Bronchial epithelial cell (primary cell): ENCODE results near the gene FASTKD2. TPM values are rescaled to one million over a fixed set of nuclear protein-coding genes. Genes with fewer than 3 reads are reported as not detected.

Experiments
- DNase-seq: peaks from one replicate; pipeline ENCODE4 v3.0.0-alpha.2; 2010; ENCODE audit warnings: low read depth
- FAIRE-seq: peaks from 2 replicates; lab custom pipeline; 2011; peaks lifted over from hg19 to GRCh38; lab: Jason Lieb, UNC
- H3K27me3 ChIP-seq: 2 replicates; pipeline ENCODE4 v1.5.1; 2011; ENCODE audit warnings: low read length; ENCODE audit not compliant: control insufficient read depth, insufficient read depth
- H3K36me3 ChIP-seq: 2 replicates; pipeline ENCODE4 v1.5.1; 2011; ENCODE audit warnings: low read length; ENCODE audit not compliant: control insufficient read depth, insufficient read depth
- H3K4me3 ChIP-seq: 2 replicates; pipeline ENCODE4 v1.5.1; 2011; ENCODE audit warnings: mild to moderate bottlenecking, low read depth, low read length, control low read depth
- total RNA-seq: library from RNA; depleted of rRNA; stranded (reverse); fragments of >200 nt; gene quantifications from 2 replicates; pipeline ENCODE4 v1.2.1, GENCODE V29; 2014
- TF ChIP-seq, protein P1 (sequence below): IDR thresholded peaks from 2 replicates; pipeline ENCODE4 v1.5.1; 2011; ENCODE audit warnings: mild to moderate bottlenecking, moderate library complexity, low read length, control low read depth, inconsistent platforms; ENCODE audit not compliant: insufficient read depth, severe bottlenecking

The FASTKD2 gene
- total RNA-seq, 1 donor from 2014 or later: 41.3 TPM

DNA sequence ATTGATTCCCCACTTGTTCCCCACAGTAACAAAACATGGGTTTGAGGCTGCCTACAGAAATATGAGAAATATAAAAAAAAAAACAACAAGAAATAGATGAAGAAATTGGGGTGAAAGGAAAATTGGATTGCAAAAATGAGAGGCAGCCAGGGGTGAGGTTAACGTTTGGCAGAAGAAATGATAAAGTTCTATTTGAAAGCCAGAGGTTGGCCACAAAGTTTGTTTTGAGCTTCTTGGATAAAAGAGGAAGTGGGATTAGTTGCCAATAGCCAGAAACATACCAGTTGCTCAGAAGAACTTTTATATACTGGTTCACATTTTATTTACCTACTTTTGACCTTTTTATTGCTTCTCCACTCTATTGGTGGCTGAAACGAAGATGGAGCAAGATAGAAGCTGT lies 67.5 kb downstream of the FASTKD2 start:
- no peaks in the 10 kb centered on the region for H3K27me3 ChIP-seq
- TF ChIP-seq, protein P1, sequence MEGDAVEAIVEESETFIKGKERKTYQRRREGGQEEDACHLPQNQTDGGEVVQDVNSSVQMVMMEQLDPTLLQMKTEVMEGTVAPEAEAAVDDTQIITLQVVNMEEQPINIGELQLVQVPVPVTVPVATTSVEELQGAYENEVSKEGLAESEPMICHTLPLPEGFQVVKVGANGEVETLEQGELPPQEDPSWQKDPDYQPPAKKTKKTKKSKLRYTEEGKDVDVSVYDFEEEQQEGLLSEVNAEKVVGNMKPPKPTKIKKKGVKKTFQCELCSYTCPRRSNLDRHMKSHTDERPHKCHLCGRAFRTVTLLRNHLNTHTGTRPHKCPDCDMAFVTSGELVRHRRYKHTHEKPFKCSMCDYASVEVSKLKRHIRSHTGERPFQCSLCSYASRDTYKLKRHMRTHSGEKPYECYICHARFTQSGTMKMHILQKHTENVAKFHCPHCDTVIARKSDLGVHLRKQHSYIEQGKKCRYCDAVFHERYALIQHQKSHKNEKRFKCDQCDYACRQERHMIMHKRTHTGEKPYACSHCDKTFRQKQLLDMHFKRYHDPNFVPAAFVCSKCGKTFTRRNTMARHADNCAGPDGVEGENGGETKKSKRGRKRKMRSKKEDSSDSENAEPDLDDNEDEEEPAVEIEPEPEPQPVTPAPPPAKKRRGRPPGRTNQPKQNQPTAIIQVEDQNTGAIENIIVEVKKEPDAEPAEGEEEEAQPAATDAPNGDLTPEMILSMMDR: no peak
- H3K4me3 ChIP-seq: no peak overlapping the region
- DNase-seq (no peak), FAIRE-seq (no peak)
- no peaks in the 10 kb centered on the region for H3K36me3 ChIP-seq

DNA sequence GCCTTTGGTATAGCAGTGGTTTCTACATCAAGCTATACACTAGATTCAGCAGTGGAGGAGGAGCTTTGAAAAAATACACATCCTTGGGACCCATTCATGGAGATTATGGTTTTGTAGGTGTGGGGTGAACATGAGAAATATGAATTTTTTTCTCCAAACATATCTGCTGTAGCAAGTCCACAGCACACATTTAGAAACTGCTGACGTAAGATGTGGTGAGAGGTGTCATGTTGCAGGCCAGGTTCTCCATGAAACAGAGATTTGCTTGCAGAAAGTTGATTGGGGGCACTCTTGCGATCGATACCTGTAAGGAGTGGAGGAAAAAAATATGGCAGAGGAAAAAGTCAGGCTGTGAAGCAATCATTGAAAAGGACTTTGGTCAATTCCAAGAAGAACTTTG lies 67.9 kb downstream of the FASTKD2 start:
- DNase-seq: no peak
- FAIRE-seq: no peak
- H3K36me3 ChIP-seq: no peaks in the 10 kb centered on the region
- H3K4me3 ChIP-seq: no peak overlapping the region
- TF ChIP-seq, protein P1: no peak
- no peaks in the 10 kb centered on the region for H3K27me3 ChIP-seq

DNA sequence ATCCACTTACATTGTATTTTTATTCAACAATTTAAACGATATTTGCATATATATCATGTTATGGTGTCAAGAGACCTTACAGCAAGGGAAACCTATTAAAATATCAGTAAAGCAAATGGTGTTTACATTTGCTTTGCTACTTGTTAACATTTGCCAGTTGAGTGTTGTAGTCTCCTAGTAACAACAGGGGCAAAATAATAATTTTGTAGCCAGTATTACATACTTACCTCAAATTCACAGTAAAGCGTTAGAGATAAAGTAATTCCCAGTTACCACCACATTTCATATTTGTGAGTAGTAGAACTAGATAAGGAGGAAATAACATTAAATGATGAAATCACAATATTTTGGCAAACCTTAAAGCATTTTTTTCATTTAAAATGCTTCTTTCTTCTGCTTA lies 71.3 kb downstream of the FASTKD2 start:
- Histone ChIP-seq H3K36me3 (no peaks in the 10 kb centered on the region), H3K4me3 (no peak overlapping the region), H3K27me3 (no peaks in the 10 kb centered on the region)
- no peak for FAIRE-seq
- no peak for DNase-seq
- TF ChIP-seq, protein P1: no peak

DNA sequence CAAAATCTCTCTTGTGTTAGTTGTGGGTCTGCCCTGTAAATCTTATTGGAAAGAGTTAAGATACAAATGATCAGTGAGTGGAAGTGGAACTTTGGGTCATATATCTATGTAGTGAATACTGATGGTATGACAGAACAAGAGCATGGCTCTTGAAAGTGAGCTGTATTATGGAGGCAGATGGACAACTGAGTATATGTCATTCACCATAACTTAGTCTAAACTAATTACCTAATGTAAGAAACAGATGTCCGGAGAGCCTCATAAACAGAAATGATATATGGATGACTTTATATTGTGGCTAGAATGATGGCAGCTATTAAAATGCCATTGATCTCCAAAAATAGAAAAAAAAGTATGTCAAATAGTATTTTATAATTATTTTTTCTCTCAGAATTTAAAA lies 72.4 kb downstream of the FASTKD2 start:
- TF ChIP-seq, protein P1: no peak
- Histone ChIP-seq H3K36me3 (no peaks in the 10 kb centered on the region), H3K27me3 (no peaks in the 10 kb centered on the region), H3K4me3 (no peak overlapping the region)
- DNase-seq: no peak
- FAIRE-seq: no peak

DNA sequence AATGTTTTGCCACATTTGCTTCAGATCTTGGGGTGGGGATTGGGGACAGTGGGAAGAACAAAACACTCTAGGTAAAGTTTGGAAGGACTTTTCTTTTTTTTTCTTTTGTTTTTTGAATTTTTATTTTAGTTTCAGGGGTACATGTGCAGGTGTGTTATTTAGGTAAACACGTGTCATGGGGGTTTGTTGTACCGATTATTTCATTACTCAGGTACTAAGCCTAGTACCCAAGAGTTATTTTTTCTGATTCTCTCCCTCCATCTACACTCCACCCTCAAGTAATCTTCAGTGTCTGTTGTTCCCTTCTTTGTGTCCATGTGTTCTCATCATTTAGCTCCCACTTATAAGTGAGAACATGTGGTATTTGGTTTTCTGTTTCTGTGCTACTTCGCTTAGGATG lies 73.3 kb downstream of the FASTKD2 start:
- no peak overlapping the region for H3K4me3 ChIP-seq
- TF ChIP-seq, protein P1: no peak
- FAIRE-seq (no peak), DNase-seq (no peak)
- H3K36me3 ChIP-seq: no peaks in the 10 kb centered on the region
- no peaks in the 10 kb centered on the region for H3K27me3 ChIP-seq

DNA sequence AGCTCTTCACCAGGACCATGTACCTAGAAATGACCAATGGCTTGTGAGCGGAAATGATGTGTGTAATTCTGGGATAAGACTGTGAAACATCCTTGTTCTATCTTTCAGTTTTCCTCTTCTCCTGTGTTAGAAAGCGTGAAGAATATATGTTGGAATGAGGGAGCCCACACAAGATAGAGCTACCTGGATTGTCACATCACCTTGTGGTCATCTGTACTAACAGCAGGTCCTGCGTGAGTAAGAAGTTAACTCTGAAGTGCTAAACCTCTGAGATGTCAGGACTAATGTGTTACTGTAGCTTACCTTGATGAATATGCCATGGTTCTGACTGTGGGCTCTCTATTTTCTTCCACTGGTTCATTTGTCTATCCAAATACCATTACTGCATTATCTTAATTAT lies 75.6 kb downstream of the FASTKD2 start:
- TF ChIP-seq, protein P1: no peak
- Histone ChIP-seq H3K27me3 (no peaks in the 10 kb centered on the region), H3K4me3 (no peak overlapping the region), H3K36me3 (no peaks in the 10 kb centered on the region)
- DNase-seq: no peak
- FAIRE-seq: no peak
